Colon (tissue), 2 donors: ENCODE measurements around the gene NXPE1.
A peak's percentile ranks its signal among the peaks of the same experiment; 100 is the strongest.

Source experiments
- FAIRE-seq: peaks from 2 replicates; lab custom pipeline; 2012; peaks lifted over from hg19 to GRCh38; lab: Jason Lieb, UNC
- donor health status: control.
- donor health status: control.

The NXPE1 gene

GRCh38 chr11:114562166-114562916 is 2.7 kb upstream of the NXPE1 start:
- FAIRE-seq, result peak; percentile 58

GRCh38 chr11:114556135-114556534 is 3.5 kb downstream of the NXPE1 start:
- no peak for FAIRE-seq

- no peak for FAIRE-seq
These were observed 6.0 kb downstream of the NXPE1 start for GRCh38 chr11:114553642-114554041.

GRCh38 chr11:114551060-114551459 is 8.6 kb downstream of the NXPE1 start:
- no peak for FAIRE-seq

GRCh38 chr11:114525682-114526081 is 34.0 kb downstream of the NXPE1 start:
- no peak for FAIRE-seq

- no peak for FAIRE-seq
These were observed 35.6 kb downstream of the NXPE1 start for GRCh38 chr11:114524122-114524521.

- no peak for FAIRE-seq
These were observed 36.9 kb downstream of the NXPE1 start for GRCh38 chr11:114522818-114523217.

- FAIRE-seq, result no peak
These were observed 48.1 kb downstream of the NXPE1 start for GRCh38 chr11:114511538-114511937.

GRCh38 chr11:114511079-114511478 is 48.6 kb downstream of the NXPE1 start:
- no peak for FAIRE-seq

- no peak for FAIRE-seq
These were observed 57.8 kb downstream of the NXPE1 start for GRCh38 chr11:114501901-114502300.

GRCh38 chr11:114499756-114500155 is 59.9 kb downstream of the NXPE1 start:
- no peak for FAIRE-seq

GRCh38 chr11:114496915-114497314 is 62.8 kb downstream of the NXPE1 start:
- no peak for FAIRE-seq

- FAIRE-seq, result no peak
These were observed 75.8 kb downstream of the NXPE1 start for GRCh38 chr11:114483929-114484328.

- no peak for FAIRE-seq
These were observed 77.6 kb downstream of the NXPE1 start for GRCh38 chr11:114482114-114482513.

- FAIRE-seq, result no peak
These were observed 80.3 kb downstream of the NXPE1 start for GRCh38 chr11:114479331-114479730.

- FAIRE-seq, result no peak
These were observed 80.9 kb downstream of the NXPE1 start for GRCh38 chr11:114478768-114479167.

GRCh38 chr11:114478001-114478410 is 81.7 kb downstream of the NXPE1 start:
- FAIRE-seq, result no peak

GRCh38 chr11:114472661-114473060 is 87.0 kb downstream of the NXPE1 start:
- no peak for FAIRE-seq
